GM12891 (cell line): Measurements from ENCODE around the gene PRKCA.

Experiments used
- POLR2A ChIP-seq: IDR thresholded peaks from 2 replicates; pipeline ENCODE4 v1.6.1; 2011; ENCODE audit warnings: low read depth, low read length, control low read depth
- POLR2AphosphoS5 ChIP-seq: IDR thresholded peaks from 2 replicates; pipeline ENCODE4 v1.6.1; 2011; ENCODE audit warnings: low read depth, low read length, control low read depth

DNA sequence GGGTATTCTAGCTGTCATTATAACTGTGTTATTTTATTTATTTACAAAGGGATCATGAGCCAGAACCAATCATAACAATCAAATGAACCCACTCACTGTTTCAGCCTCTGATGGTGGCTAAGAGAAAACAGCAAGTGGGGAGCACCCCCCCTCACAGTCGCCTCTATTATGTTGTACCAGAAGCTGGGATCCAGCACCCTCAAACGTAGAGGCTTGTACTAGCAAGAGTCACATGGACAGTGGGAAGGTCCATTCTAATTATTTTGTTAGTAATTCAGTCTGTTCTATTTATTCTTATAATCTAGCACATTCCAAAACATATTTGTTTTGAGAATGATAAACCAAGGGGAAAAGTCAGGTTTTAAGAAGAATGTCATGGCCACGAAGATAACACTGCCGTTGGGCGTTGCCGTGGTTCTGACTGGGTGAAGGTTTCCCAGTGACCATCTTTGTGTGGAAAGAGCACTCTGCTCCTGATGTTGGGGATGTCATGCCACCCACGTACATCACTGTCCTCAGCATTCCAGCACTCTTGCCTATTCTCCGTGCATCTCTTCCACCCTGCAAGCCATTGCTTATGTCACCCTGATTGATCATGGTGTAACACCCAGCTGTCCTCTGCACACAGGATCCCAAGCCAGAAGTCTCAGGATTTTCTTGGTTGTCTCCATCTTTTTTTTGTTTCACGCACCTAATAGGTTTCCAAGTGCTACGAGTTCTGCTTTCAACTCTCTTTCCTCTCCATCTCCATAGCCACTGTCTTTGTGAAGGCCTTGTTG, 205.8 kb downstream of the PRKCA start:
- TF ChIP-seq POLR2AphosphoS5: no peak
- no peak for TF ChIP-seq POLR2A
